NCI-H2171 (cell line): Measurements from ENCODE around the gene QRFP.

Experiments used
- DNase-seq: peaks from one replicate; lab custom pipeline; 2025; lab: John Stamatoyannopoulos, UW

QRFP gene

GRCh38 chr9:130872093-130872492, 24.5 kb downstream of the QRFP start:
- DNase-seq = no peak

GRCh38 chr9:130871395-130872062, 25.1 kb downstream of the QRFP start:
- DNase-seq = no peak

- no peak for DNase-seq
These were observed 25.9 kb downstream of the QRFP start for GRCh38 chr9:130870491-130871381.

- DNase-seq = no peak
These were observed 27.4 kb downstream of the QRFP start for GRCh38 chr9:130869250-130869649.

- DNase-seq = no peak
These were observed 28.4 kb downstream of the QRFP start for GRCh38 chr9:130868230-130868629.

- DNase-seq = no peak
These were observed 29.1 kb downstream of the QRFP start for GRCh38 chr9:130867556-130867955.

- DNase-seq = peak; percentile 23
These were observed 30.1 kb downstream of the QRFP start for GRCh38 chr9:130866474-130866965.

GRCh38 chr9:130865921-130866320, 30.7 kb downstream of the QRFP start:
- DNase-seq = no peak

GRCh38 chr9:130864541-130864940, 32.1 kb downstream of the QRFP start:
- DNase-seq = no peak

GRCh38 chr9:130862747-130863146, 33.9 kb downstream of the QRFP start:
- no peak for DNase-seq

GRCh38 chr9:130862217-130862616, 34.4 kb downstream of the QRFP start:
- no peak for DNase-seq

- DNase-seq = no peak
These were observed 35.0 kb downstream of the QRFP start for GRCh38 chr9:130861372-130862180.

- DNase-seq = no peak
These were observed 35.9 kb downstream of the QRFP start for GRCh38 chr9:130860458-130861316.

GRCh38 chr9:130858739-130859705, 37.6 kb downstream of the QRFP start:
- no peak for DNase-seq

- peak; percentile 52 for DNase-seq
These were observed 38.5 kb downstream of the QRFP start for GRCh38 chr9:130857864-130858738.

GRCh38 chr9:130856474-130856873, 40.1 kb downstream of the QRFP start:
- no peak for DNase-seq

- no peak for DNase-seq
These were observed 41.8 kb downstream of the QRFP start for GRCh38 chr9:130854835-130855234.

GRCh38 chr9:130854092-130854491, 42.5 kb downstream of the QRFP start:
- DNase-seq = no peak

- DNase-seq = no peak
These were observed 43.8 kb downstream of the QRFP start for GRCh38 chr9:130852801-130853200.
